HG03280 (cell line): ENCODE measurements around the gene MBD3L1.

Source experiments
- ATAC-seq: cut with Tn5 transposase; IDR thresholded peaks from one replicate; pipeline ENCODE4 v1.9.1; 2021; ENCODE audit warnings: mild to moderate bottlenecking, moderate library complexity; ENCODE audit not compliant: unreplicated experiment

Gene MBD3L1

DNA sequence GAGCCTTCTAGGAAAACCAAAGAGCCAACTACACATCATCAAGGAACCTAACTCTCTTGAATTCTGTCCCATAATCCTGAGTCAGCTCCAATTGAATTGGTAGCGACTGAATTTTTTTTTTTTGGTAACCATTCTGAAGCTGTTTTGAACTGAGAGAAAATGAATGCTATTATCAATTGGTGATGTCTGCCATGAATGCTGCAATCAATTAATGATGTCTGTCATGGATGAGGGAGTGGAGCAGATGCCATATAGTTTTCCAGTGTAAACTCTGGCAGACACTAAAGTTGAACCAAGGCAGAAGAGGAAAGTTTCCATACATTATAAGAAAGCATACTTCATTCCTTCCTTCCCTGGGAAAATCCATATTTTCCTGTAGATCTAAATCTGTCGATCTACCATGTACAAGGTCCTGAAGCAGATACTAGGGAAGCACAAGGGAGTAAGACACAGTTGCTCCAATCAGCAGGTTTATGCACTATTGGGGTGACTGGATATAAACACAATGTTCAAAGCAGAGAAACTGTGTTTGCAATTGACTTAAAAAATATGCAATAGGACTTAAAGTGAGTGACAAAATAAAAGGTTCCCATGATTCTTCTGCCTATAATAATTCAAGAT lies 48.8 kb downstream of the MBD3L1 start:
- ATAC-seq, result no peak

DNA sequence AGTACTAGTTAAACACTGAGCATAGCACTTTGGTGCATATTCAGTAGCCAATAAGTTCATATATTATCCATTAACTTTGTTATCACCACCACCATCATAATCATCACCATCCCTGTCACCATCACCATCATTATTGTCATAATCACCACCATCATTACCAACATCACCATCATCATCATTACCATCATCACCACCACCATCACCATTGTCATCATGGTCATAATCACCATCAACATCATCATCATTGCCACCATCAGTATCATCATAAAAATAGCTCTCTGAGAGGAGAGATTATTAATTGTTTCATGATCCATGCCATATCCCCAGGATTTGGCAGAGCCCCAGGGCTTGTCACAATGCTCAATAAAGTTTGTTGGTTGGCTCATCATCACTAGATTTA lies 49.3 kb downstream of the MBD3L1 start:
- no peak for ATAC-seq

DNA sequence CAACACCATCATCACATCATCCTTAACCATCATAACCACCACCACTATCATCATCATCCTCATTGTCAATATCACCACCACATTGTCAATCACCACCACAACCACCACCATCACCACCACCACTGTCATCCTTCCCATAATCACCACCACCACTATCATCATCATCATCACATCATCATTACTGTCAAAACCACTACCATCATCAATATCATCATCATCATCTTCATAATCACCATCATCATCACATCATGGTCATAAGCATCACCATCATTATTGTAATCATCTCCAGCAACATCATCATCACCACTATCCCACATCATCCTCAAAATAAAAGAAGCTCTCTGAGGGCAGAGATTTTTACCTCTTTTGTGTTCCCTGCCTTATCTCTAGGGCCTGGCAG lies 52.2 kb downstream of the MBD3L1 start:
- no peak for ATAC-seq

DNA sequence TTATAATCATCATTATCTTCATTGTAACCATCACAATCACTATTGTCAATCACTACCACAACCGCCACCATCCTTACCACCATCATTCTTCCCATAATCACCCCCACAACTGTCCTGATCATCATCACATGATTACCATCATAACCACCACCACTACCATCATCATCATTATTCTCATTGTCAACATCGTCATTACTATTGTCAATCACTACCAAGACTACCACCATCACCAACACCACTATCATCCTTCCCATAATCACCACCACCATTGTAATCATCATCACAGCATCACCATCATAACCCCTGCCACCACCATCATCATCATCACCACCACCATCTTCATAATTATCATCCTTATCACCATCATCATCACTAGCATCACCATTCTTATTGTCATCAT lies 55.2 kb downstream of the MBD3L1 start:
- no peak for ATAC-seq

DNA sequence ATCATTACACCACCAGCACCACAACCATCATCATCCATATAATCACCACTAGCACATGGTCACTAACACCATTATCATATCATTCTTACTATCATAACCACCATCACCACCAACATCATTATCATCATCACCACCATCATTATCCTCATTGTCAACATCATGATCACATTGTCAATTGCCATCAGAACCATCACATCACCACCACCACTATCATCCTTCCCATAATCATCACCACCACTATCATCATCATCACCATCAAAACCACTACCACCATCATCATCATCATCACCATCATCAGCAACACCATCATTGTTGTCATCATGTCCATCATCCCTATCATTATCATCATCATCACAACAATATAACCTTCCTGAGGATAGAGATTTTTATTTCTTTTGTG lies 58.1 kb downstream of the MBD3L1 start:
- ATAC-seq, result no peak
